MM.1S (cell line): ENCODE data around the gene ITLN1.

Experiments
- CTCF ChIP-seq: fragments of 300-600 bp; sonication (generic); IDR thresholded peaks from 2 replicates; pipeline ENCODE4 v1.5.1; 2016; ENCODE audit warnings: antibody characterized with exemption, low read length, mixed read lengths
- EZH2 ChIP-seq: fragments of 300-600 bp; sonication (generic); optimal IDR thresholded peaks from 2 replicates; pipeline ENCODE3; 2017; ENCODE audit warnings: low read depth, mild to moderate bottlenecking, antibody characterized with exemption, low read length, mixed read lengths
- EZH2phosphoT487 ChIP-seq: fragments of 300-600 bp; sonication (generic); IDR thresholded peaks from 2 replicates; pipeline ENCODE4 v1.6.1; 2018; ENCODE audit warnings: antibody characterized with exemption, low read length

GRCh38 chr1:160844447-160845232 is 40.3 kb downstream of the ITLN1 start:
- TF ChIP-seq CTCF = no peak
- no peak for TF ChIP-seq EZH2
- no peak for TF ChIP-seq EZH2phosphoT487
